ENCODE measurements around the gene WDR75. TPM values are rescaled to one million over a fixed set of nuclear protein-coding genes. Genes with fewer than 3 reads are reported as not detected.

The WDR75 gene
- total and polyA plus RNA-seq, 2 of the 4 experiments (the other 2 are of a cell fraction), result 21.7 to 52.2 TPM

GRCh38 chr2:189524746-189525145 lies 83.5 kb downstream of the WDR75 start:
- Histone ChIP-seq H3K9ac (ENCODE audit: low read depth, low read length) (no peak overlapping the region), H3K4me1 (ENCODE audit: control insufficient read depth, insufficient read depth, low read length) (peaks cover 11% of the 10 kb centered on the region), H3K14ac (replicated peaks; ENCODE audit: low read depth, low read length) (no peak overlapping the region), H4K91ac (ENCODE audit: insufficient read depth, low read depth, low read length) (no peak overlapping the region), H2BK5ac (ENCODE audit: low read depth, low read length, poor library complexity, severe bottlenecking) (no peak overlapping the region), H3K23ac (ENCODE audit: low read depth, low read length) (no peak overlapping the region), H2BK15ac (ENCODE audit: low read depth, low read length) (no peak overlapping the region), H2BK120ac (ENCODE audit: low read depth, low read length) (no peak overlapping the region), H3K18ac (ENCODE audit: low read depth, low read length) (no peak overlapping the region), H3K56ac (ENCODE audit: extremely low read depth, insufficient read depth, low read length) (no peak overlapping the region), H3K27me3 (ENCODE audit: control insufficient read depth, insufficient read depth, low read length) (no peaks in the 10 kb centered on the region), H3K9me3 (ENCODE audit: control insufficient read depth, insufficient read depth, low read length) (no peaks in the 10 kb centered on the region), H2AK9ac (replicated peaks; ENCODE audit: low read depth, low read length, poor library complexity) (no peak overlapping the region), H3K4me2 (ENCODE audit: low read depth, low read length) (no peak overlapping the region), H3K79me1 (ENCODE audit: low read depth in 1 of 2, low read length in 2 of 2) (no peaks in the 10 kb centered on the region), H3K9me1 (ENCODE audit: insufficient read depth, low read length) (0 out of 2 replicates have a peak, but pooled peaks cover 3% of the 10 kb centered on the region), H3K27ac (ENCODE audit: insufficient read depth, low read length) (no peak overlapping the region), H4K5ac (ENCODE audit: low read depth, low read length) (no peak overlapping the region), H2AFZ (replicated peaks; ENCODE audit: low read length, poor library complexity) (no peak overlapping the region), H3K4me3 (ENCODE audit: insufficient read depth, low read depth, low read length) (no peak overlapping the region), H4K8ac (ENCODE audit: low read depth in 2 of 2, low read length in 2 of 2) (no peak overlapping the region), H2BK20ac (ENCODE audit: low read depth, low read length) (no peak overlapping the region), H4K20me1 (ENCODE audit: insufficient read depth, low read length) (no peaks in the 10 kb centered on the region), H3K36me3 (ENCODE audit: control insufficient read depth, insufficient read depth, low read length) (no peaks in the 10 kb centered on the region), H2AK5ac (ENCODE audit: low read depth, low read length) (no peak overlapping the region), H3K4ac (ENCODE audit: low read depth, low read length) (no peak overlapping the region)
- intact Hi-C loops (cut with micrococcal nuclease) (no loop called here), dilution Hi-C loops (cut with HindIII; ENCODE audit: low sequenced_read_pairs, unreplicated experiment) (no loop called here), in situ Hi-C loops (cut with MboI; ENCODE audit: low sequenced_read_pairs) (no loop called here)
- WGBS, 2 experiments (ENCODE audit: extremely low coverage in 2 of 2, insufficient read length in 1 of 2), result 84% methylated on average over 4 of the region's 4 CpGs; no CpG with 5 or more reads in 1 of the 2 experiments
- TF ChIP-seq MAFK (IDR thresholded peaks at IDR 0.05; ENCODE audit: low read depth, low read length) (no peak), CHD1 (IDR thresholded peaks at IDR 0.05; ENCODE audit: low read depth, low read length) (no peak), RFX5 (IDR thresholded peaks at IDR 0.05; ENCODE audit: low read depth, low read length) (no peak), CTCF (conservative IDR thresholded peaks at IDR 0.05; ENCODE audit: low read depth, low read length) (no peak), POLR2A (IDR thresholded peaks at IDR 0.05; ENCODE audit: low read depth, low read length) (no peak), RCOR1 (IDR thresholded peaks at IDR 0.05; ENCODE audit: insufficient replicate concordance, low read length) (no peak), BHLHE40 (IDR thresholded peaks at IDR 0.05; ENCODE audit: low read depth, low read length) (no peak), ELK1 (IDR thresholded peaks at IDR 0.05; ENCODE audit: borderline replicate concordance, low read depth, low read length) (no peak), USF2 (IDR thresholded peaks at IDR 0.05; ENCODE audit: low read depth, low read length) (no peak), RAD21 (IDR thresholded peaks at IDR 0.05; ENCODE audit: low read length) (no peak), FOS (IDR thresholded peaks at IDR 0.05; ENCODE audit: low read depth, low read length) (no peak), MAZ (IDR thresholded peaks at IDR 0.05; ENCODE audit: borderline replicate concordance, low read depth, low read length) (no peak), CEBPB (IDR thresholded peaks at IDR 0.05; ENCODE audit: low read depth, low read length) (no peak), MXI1 (IDR thresholded peaks at IDR 0.05; ENCODE audit: borderline replicate concordance, low read depth, low read length) (no peak), SMC3 (IDR thresholded peaks at IDR 0.05; ENCODE audit: low read depth, low read length) (no peak), NFE2L2 (IDR thresholded peaks at IDR 0.05; ENCODE audit: low read depth, low read length) (no peak)
- ATAC-seq (ENCODE audit: low read depth) (no peak), DNase-seq (no peak)
- no TSS peak for BruUV-seq (replicated peaks)
- CTCF ChIA-PET, result no interaction called here
- POLR2A ChIA-PET (ENCODE audit: unreplicated experiment), result no interaction called here

Measured in IMR-90 (cell line).